Measurements from ENCODE around the gene PSMG3.

The PSMG3 gene

GRCh38 chr7:1558181-1558811 lies 11.5 kb downstream of the PSMG3 start:
- DNase-seq (ENCODE audit: low spot score) = no peak

- no peak for DNase-seq (ENCODE audit: low spot score)
These were observed 12.1 kb downstream of the PSMG3 start for GRCh38 chr7:1557771-1558170.

- DNase-seq (ENCODE audit: low spot score) = no peak
These were observed 12.8 kb downstream of the PSMG3 start for GRCh38 chr7:1557006-1557405.

- DNase-seq (ENCODE audit: low spot score) = no peak
These were observed 13.9 kb downstream of the PSMG3 start, which contains the start of gene TMEM184A for GRCh38 chr7:1555813-1556543. Gene TMEM184A, minus strand, starts transcription at chr7:1556205. Its CDS starts 721 bp downstream, at chr7:1555484.

GRCh38 chr7:1555046-1555812 lies 14.6 kb downstream of the PSMG3 start:
- DNase-seq (ENCODE audit: low spot score) = peak; percentile 99

GRCh38 chr7:1554333-1555045 lies 15.3 kb downstream of the PSMG3 start:
- no peak for DNase-seq (ENCODE audit: low spot score)

GRCh38 chr7:1553512-1554210 lies 16.2 kb downstream of the PSMG3 start:
- no peak for DNase-seq (ENCODE audit: low spot score)

- no peak for DNase-seq (ENCODE audit: low spot score)
These were observed 17.6 kb downstream of the PSMG3 start for GRCh38 chr7:1552200-1552599.

- DNase-seq (ENCODE audit: low spot score) = no peak
These were observed 19.0 kb downstream of the PSMG3 start for GRCh38 chr7:1550846-1551155.

GRCh38 chr7:1550005-1550845 lies 19.6 kb downstream of the PSMG3 start:
- DNase-seq (ENCODE audit: low spot score) = no peak

GRCh38 chr7:1549357-1550004 lies 20.4 kb downstream of the PSMG3 start:
- DNase-seq (ENCODE audit: low spot score) = no peak

- DNase-seq (ENCODE audit: low spot score) = no peak
These were observed 20.9 kb downstream of the PSMG3 start for GRCh38 chr7:1548944-1549343.

GRCh38 chr7:1548438-1548831 lies 21.4 kb downstream of the PSMG3 start:
- no peak for DNase-seq (ENCODE audit: low spot score)

GRCh38 chr7:1547777-1548437 lies 21.9 kb downstream of the PSMG3 start:
- DNase-seq (ENCODE audit: low spot score) = no peak

GRCh38 chr7:1546909-1547776 lies 22.7 kb downstream of the PSMG3 start:
- DNase-seq (ENCODE audit: low spot score) = no peak

- DNase-seq (ENCODE audit: low spot score) = no peak
These were observed 23.4 kb downstream of the PSMG3 start for GRCh38 chr7:1546274-1546908.

GRCh38 chr7:1545417-1546246 lies 24.2 kb downstream of the PSMG3 start:
- no peak for DNase-seq (ENCODE audit: low spot score)
